K562 (cell line): ENCODE data around the gene TTC28. TPM values are rescaled to one million over a fixed set of nuclear protein-coding genes. Genes with fewer than 3 reads are reported as not detected.

Source experiments
- ATAC-seq: fragments of 200-7000 bp; cut with Tn5 transposase; 3 replicates; pipeline ENCODE4 v1.9.1; 2020; ENCODE audit warnings: moderate library complexity
- BruUV-seq: library from RNA; stranded (reverse); fragments of 400-500 nt; replicated peaks from 2 replicates; lab custom pipeline; 2021; lab: Mats Ljungman, UMichigan
- CTCF ChIA-PET: fragments of 300-600 bp; formaldehyde crosslinking; extraction: SDS; loops from one replicate; lab custom pipeline; 2021; ENCODE audit warnings: low intra/inter-chr PET ratio; lab: Yijun Ruan, JAX
- POLR2A ChIA-PET: fragments of 300-600, 350-650 bp; sonication (Branson Sonifier 250); formaldehyde crosslinking; extraction: SDS; loops from one replicate; lab custom pipeline; 2021; ENCODE audit warnings: antibody characterized with exemption, inconsistent platforms; lab: Yijun Ruan, JAX
- DNase-seq, 4 experiments: peaks; one replicate each; pipeline versions ENCODE4 v3.0.0 to v3.0.0-alpha.2; 2011 to 2018; ENCODE audit warnings: low spot score in 3 of 4, mixed read lengths in 3 of 4; ENCODE audit errors: extremely low read depth in 1 of 4
- FAIRE-seq: peaks from 2 replicates; lab custom pipeline; 2011; peaks lifted over from hg19 to GRCh38; lab: Jason Lieb, UNC
- H2AFZ ChIP-seq: 2 replicates; pipeline ENCODE4 v1.6.0; 2011; ENCODE audit warnings: low read depth, low read length, control low read depth, inconsistent platforms
- H3K27ac ChIP-seq: fragments of 200-600 bp; 3 replicates; pipeline ENCODE4 v1.8.0; 2011; ENCODE audit warnings: low read depth, mild to moderate bottlenecking, control low read depth, inconsistent platforms, low read length, moderate library complexity, mixed read lengths; ENCODE audit errors: extremely low read depth
- H3K27me3 ChIP-seq, 2 experiments: fragments of 300-600 bp in 1 of 2; 2 replicates in 1 of 2; 3 replicates in 1 of 2; pipeline versions ENCODE4 v1.6.0 to v1.8.0; 2011; ENCODE audit warnings: inconsistent platforms in 2 of 2, low read length in 2 of 2, mild to moderate bottlenecking in 1 of 2, mixed read lengths in 1 of 2, moderate library complexity in 1 of 2; ENCODE audit not compliant: control insufficient read depth in 2 of 2, insufficient read depth in 2 of 2
- H3K36me3 ChIP-seq: fragments of 300-600 bp; 3 replicates; pipeline ENCODE4 v1.8.0; 2011; ENCODE audit warnings: mild to moderate bottlenecking, low read length, inconsistent platforms; ENCODE audit not compliant: control insufficient read depth, insufficient read depth
- H3K4me1 ChIP-seq, 2 experiments: fragments of 200-600 bp in 1 of 2; replicated peaks in 1 of 2; 2 replicates in 1 of 2; 3 replicates in 1 of 2; pipeline versions ENCODE4 v1.5.1 to v1.8.0; 2011; ENCODE audit warnings: inconsistent platforms in 2 of 2, low read length in 2 of 2, mild to moderate bottlenecking in 1 of 2, mixed read lengths in 1 of 2, moderate library complexity in 1 of 2; ENCODE audit not compliant: control insufficient read depth in 2 of 2, insufficient read depth in 2 of 2
- H3K4me2 ChIP-seq: 2 replicates; pipeline ENCODE4 v1.6.1; 2011; ENCODE audit warnings: low read length, control low read depth, inconsistent platforms, mixed read lengths; ENCODE audit not compliant: insufficient read depth
- H3K4me3 ChIP-seq: fragments of 200-600 bp; sonication (generic), shearing (Covaris generic); 2 replicates; pipeline ENCODE4 v1.5.1; 2016; ENCODE audit warnings: control low read depth, inconsistent platforms
- H3K79me2 ChIP-seq: fragments of 200-600 bp; 3 replicates; pipeline ENCODE4 v1.8.0; 2011; ENCODE audit warnings: low read length, inconsistent platforms; ENCODE audit not compliant: control insufficient read depth, insufficient read depth
- H3K9ac ChIP-seq, 2 experiments: 2 replicates each; pipeline versions ENCODE4 v1.6.0 to v1.6.1; 2011; ENCODE audit warnings: low read depth in 2 of 2, low read length in 2 of 2, control low read depth in 1 of 2, inconsistent platforms in 1 of 2, mild to moderate bottlenecking in 1 of 2, mixed read lengths in 1 of 2; ENCODE audit not compliant: insufficient read depth in 1 of 2
- H3K9me1 ChIP-seq: one replicate; pipeline ENCODE4 v1.6.0; 2011; ENCODE audit warnings: inconsistent platforms, mild to moderate bottlenecking, low read length, moderate library complexity; ENCODE audit not compliant: control insufficient read depth, insufficient read depth
- H3K9me3 ChIP-seq: replicated peaks from 2 replicates; pipeline ENCODE4 v1.5.1; 2011; ENCODE audit warnings: low read depth, low read length, inconsistent platforms; ENCODE audit not compliant: control insufficient read depth, insufficient read depth
- H4K20me1 ChIP-seq: replicated peaks from 2 replicates; pipeline ENCODE4 v1.6.1; 2011; ENCODE audit warnings: low read length, inconsistent platforms, mixed read lengths; ENCODE audit not compliant: control insufficient read depth, insufficient read depth
- CEBPG ChIP-seq, 3 experiments: fragments of 200-800 bp in 1 of 3; sonication (Bioruptor generic) in 1 of 3; sonication (generic) in 1 of 3; formaldehyde crosslinking in 1 of 3; IDR thresholded peaks in 2 of 3; conservative IDR thresholded peaks in 1 of 3; 2 replicates each; pipeline versions ENCODE4 v1.6.1 to v1.8.0; 2016 to 2022; ENCODE audit warnings: missing compliant biosample characterization in 2 of 3, missing genetic modification characterization in 2 of 3, mild to moderate bottlenecking in 1 of 3, missing genetic modification reagents in 1 of 3
- HMG20A ChIP-seq: fragments of 450-650 bp; formaldehyde crosslinking; conservative IDR thresholded peaks from 2 replicates; pipeline ENCODE4 v1.4.0; 2020; ENCODE audit warnings: mild to moderate bottlenecking, mixed read lengths
- NEUROD1 ChIP-seq: fragments of 150-350 bp; IDR thresholded peaks from 2 replicates; pipeline ENCODE4 v1.6.1; 2014; ENCODE audit warnings: borderline replicate concordance, low read length, low read depth; ENCODE audit not compliant: partially characterized antibody
- NFIC ChIP-seq: fragments of 450-650 bp; IDR thresholded peaks from 2 replicates; pipeline ENCODE4 v1.6.1; 2017; ENCODE audit warnings: mild to moderate bottlenecking, inconsistent platforms
- PHF8 ChIP-seq: fragments of 200-600 bp; sonication (generic); IDR thresholded peaks from 2 replicates; pipeline ENCODE4 v1.6.1; 2012; ENCODE audit warnings: mixed run types, mild to moderate bottlenecking, inconsistent platforms, low read length, moderate library complexity, borderline replicate concordance
- PHTF2 ChIP-seq: fragments of 250-450 bp; sonication (Bioruptor Pico); IDR thresholded peaks from 2 replicates; pipeline ENCODE4 v1.5.0; 2021; ENCODE audit warnings: mild to moderate bottlenecking
- RAD21 ChIP-seq, 2 experiments: fragments of 250-450 bp in 1 of 2; fragments of 450-650 bp in 1 of 2; sonication (Bioruptor Pico) in 1 of 2; formaldehyde crosslinking in 1 of 2; IDR thresholded peaks in 1 of 2; conservative IDR thresholded peaks in 1 of 2; 2 replicates each; pipeline versions ENCODE4 v1.4.0 to v1.8.0; 2020 to 2022; ENCODE audit warnings: mild to moderate bottlenecking in 2 of 2, moderate library complexity in 1 of 2
- ZNF121 ChIP-seq: sonication (generic); formaldehyde crosslinking; conservative IDR thresholded peaks from 2 replicates; pipeline ENCODE4 v1.8.0; 2022; ENCODE audit warnings: missing genetic modification reagents
- ZNF764 ChIP-seq: fragments of 250-450 bp; sonication (Bioruptor Pico); IDR thresholded peaks from 2 replicates; pipeline ENCODE4 v1.4.0; 2020; ENCODE audit warnings: low read depth, mild to moderate bottlenecking, moderate library complexity
- WGBS: fragments of 100-300 bp; shearing (Covaris generic); methylation state at CpG from one replicate; pipeline ENCODE4 v1.1.6; 2016; ENCODE audit warnings: low coverage, mixed read lengths; ENCODE audit not compliant: insufficient coverage; ENCODE audit errors: missing lambda C conversion rate; 5-methylcytosine and 5-hydroxymethylcytosine counted together
- in situ Hi-C: fragments of 300-500 bp; cut with MboI; formaldehyde crosslinking; loops from 4 replicates; pipeline ENCODE4 v1.15.0; 2018; ENCODE audit warnings: inconsistent platforms, mixed read lengths
- intact Hi-C: fragments of 100-400 bp; cut with micrococcal nuclease; formaldehyde crosslinking; loops from 2 replicates; pipeline ENCODE4 v1.14.2; 2022
- polyA plus RNA-seq, 8 experiments: library from polyadenylated mRNA; depleted of rRNA in 4 of 8; stranded (reverse) in 5 of 8; unstranded in 3 of 8; fragments of >200 nt; fragmentation: Nextera tagmentation in 2 of 8; fragmentation: Illumina TruSeq in 1 of 8; extraction: Ambion mirVana in 2 of 8; extraction: Trizol in 1 of 8; gene quantifications; 2 replicates each; pipeline versions ENCODE4 v1.2.1 to v1.2.3, GENCODE V29; 2011 to 2014; ENCODE audit warnings: inconsistent platforms in 1 of 8, missing spikeins in 1 of 8
- total RNA-seq, 7 experiments: library from RNA; depleted of rRNA in 6 of 7; stranded (reverse); fragments of >200 nt in 6 of 7; fragmentation: Illumina TruSeq in 2 of 7; extraction: Trizol in 2 of 7; gene quantifications; 2 replicates each; pipeline versions ENCODE4 v1.2.1 to v1.2.3, GENCODE V29; 2011 to 2021; ENCODE audit warnings: low replicate concordance in 1 of 7
- TF ChIP-seq, protein P1 (sequence below): fragments of 450-650 bp; formaldehyde crosslinking; conservative IDR thresholded peaks from 2 replicates; pipeline ENCODE4 v1.4.0; 2022; ENCODE audit warnings: mild to moderate bottlenecking, missing genetic modification characterization

The TTC28 gene
- total and polyA plus RNA-seq, 9 of the 15 experiments (the other 6 are each of a cell fraction or from before 2014, with no cell fraction given), result 0.22 to 10.7 (median 3.1) TPM

DNA sequence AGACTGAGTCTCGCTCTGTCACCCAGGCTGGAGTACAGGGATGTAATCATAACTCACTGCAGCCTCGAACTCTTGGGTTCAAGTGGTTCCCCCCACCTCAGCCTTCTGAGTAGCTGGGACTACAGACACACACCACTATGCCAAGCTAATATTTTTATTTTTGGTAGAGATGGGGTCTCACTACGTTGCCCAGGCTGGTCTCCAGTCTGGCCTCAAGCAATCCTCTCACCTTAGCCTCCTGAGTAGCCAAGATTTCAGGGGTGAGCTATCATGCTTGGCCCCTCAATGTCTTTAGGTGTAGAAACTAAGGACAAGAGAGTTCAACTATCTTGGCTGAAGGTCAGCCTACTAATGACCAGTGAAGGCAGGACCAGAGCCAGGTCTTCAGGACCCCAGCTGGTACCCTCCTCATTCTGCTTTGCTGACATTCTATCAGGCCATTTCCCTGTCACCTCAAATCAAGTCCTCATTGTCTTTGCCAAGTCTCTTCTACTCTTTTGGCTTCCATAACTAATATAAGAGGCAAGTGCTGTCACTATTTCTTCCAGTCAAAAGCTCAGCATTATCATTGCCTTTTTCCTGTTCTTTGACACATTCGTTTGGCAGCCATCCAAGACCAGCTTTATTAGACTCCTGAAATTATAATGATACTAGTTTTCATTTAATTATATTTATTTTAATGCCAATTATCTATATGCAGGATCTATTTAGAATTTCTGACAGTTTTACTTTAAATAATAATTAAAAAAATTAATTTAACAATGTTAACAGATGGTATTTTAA lies 496.4 kb downstream of the TTC28 start:
- intact Hi-C loops (no loop called here), in situ Hi-C loops (no loop called here)
- DNase-seq (peak in 1 of 4 experiments; percentile 4), ATAC-seq (no peak), FAIRE-seq (no peak)
- no peaks in the 10 kb centered on the region for H3K4me1 ChIP-seq
- ChIA-PET POLR2A (interaction anchor here (1.0 kb wide), 1 partner anchor 9 kb away, joined by 3 read pairs; no protein-coding TSS in a partner anchor), CTCF (interaction anchor here (0.6 kb wide), 1 partner anchor 384 kb away, joined by 6 read pairs; no protein-coding TSS in a partner anchor)
- WGBS, result 4% methylated on average over 3 of the region's 4 CpGs
- H3K36me3 ChIP-seq, result no peaks in the 10 kb centered on the region
- no peak overlapping the region for H3K4me3 ChIP-seq
- H3K27ac ChIP-seq, result no peak overlapping the region
- H3K9me1 ChIP-seq, result no peaks in the 10 kb centered on the region
- H3K4me2 ChIP-seq, result no peak overlapping the region
- no peak overlapping the region for H3K9ac ChIP-seq
- H2AFZ ChIP-seq, result no peak overlapping the region
- no peaks in the 10 kb centered on the region for H3K79me2 ChIP-seq
- no peaks in the 10 kb centered on the region for H3K27me3 ChIP-seq
- TF ChIP-seq ZNF121 (CRISPR knock-in tag) (peak; percentile 19; the same call in 1 of the 2 replicates), NFIC (peak; percentile 59), ZNF764 (CRISPR knock-in tag) (no peak), PHTF2 (no peak), CEBPG (CRISPR knock-in tag; IDR thresholded peaks at IDR 0.05) (no peak), CEBPG (tag; conservative IDR thresholded peaks at IDR 0.05 in 1 of 2, IDR thresholded peaks at IDR 0.05 in 1 of 2) (no peak), NEUROD1 (no peak), PHF8 (no peak), HMG20A (CRISPR knock-in tag) (no peak), RAD21 (CRISPR knock-in tag; conservative IDR thresholded peaks at IDR 0.05 in 1 of 2, IDR thresholded peaks at IDR 0.05 in 1 of 2) (no peak)
- TF ChIP-seq, protein P1, sequence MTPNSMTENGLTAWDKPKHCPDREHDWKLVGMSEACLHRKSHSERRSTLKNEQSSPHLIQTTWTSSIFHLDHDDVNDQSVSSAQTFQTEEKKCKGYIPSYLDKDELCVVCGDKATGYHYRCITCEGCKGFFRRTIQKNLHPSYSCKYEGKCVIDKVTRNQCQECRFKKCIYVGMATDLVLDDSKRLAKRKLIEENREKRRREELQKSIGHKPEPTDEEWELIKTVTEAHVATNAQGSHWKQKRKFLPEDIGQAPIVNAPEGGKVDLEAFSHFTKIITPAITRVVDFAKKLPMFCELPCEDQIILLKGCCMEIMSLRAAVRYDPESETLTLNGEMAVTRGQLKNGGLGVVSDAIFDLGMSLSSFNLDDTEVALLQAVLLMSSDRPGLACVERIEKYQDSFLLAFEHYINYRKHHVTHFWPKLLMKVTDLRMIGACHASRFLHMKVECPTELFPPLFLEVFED (CRISPR knock-in tag), result no peak
- BruUV-seq, result no TSS peak
- H3K9me3 ChIP-seq, result no peaks in the 10 kb centered on the region
- no peaks in the 10 kb centered on the region for H4K20me1 ChIP-seq
